ENCODE measurements around the gene EFR3B. TPM values are rescaled to one million over a fixed set of nuclear protein-coding genes. Genes with fewer than 3 reads are reported as not detected.
"Not testable (repeated sequence)": the region's sequence is repeated elsewhere in the genome, so short reads cannot be mapped to it uniquely, and the experiment has no call there.

EFR3B gene
- total and polyA plus RNA-seq, 4 donors, result 0.68 to 6.1 (median 3.6) TPM

- no peak for ATAC-seq (ENCODE audit: insufficient read depth, low FRiP score)
- WGBS, 2 donors, result 81 to 85% methylated on average over 8 of the region's 8 CpGs
These were observed 99.2 kb downstream of the EFR3B start for GRCh38 chr2:25141120-25141519.

GRCh38 chr2:25145803-25146202 lies 103.9 kb downstream of the EFR3B start:
- H3K36me3 ChIP-seq (ENCODE audit: control insufficient read depth in 4 of 4, insufficient read depth in 4 of 4, low read length in 4 of 4), result peaks cover 0 to 4% (median 0%) of the 10 kb centered on the region in 4 donors
- no peaks in the 10 kb centered on the region for H3K27me3 ChIP-seq (ENCODE audit: control insufficient read depth in 3 of 3, insufficient read depth in 3 of 3, low read length in 2 of 3)
- no peaks in the 10 kb centered on the region for H3K9me3 ChIP-seq (ENCODE audit: control insufficient read depth in 4 of 4, insufficient read depth in 3 of 4, low read length in 3 of 4)
- no peak overlapping the region for H3K4me3 ChIP-seq
- no peak for DNase-seq
- H3K9ac ChIP-seq (ENCODE audit: insufficient read depth in 1 of 2, low read length in 2 of 2), result no peak overlapping the region
- no peak for ATAC-seq (ENCODE audit: insufficient read depth, low FRiP score)
- TF ChIP-seq CTCF (IDR thresholded peaks at IDR 0.05; ENCODE audit: control extremely low read depth, extremely low read depth), result no peak
- no peak overlapping the region for H3K27ac ChIP-seq (ENCODE audit: low read depth in 1 of 2, low read length in 1 of 2)
- H3K4me1 ChIP-seq (ENCODE audit: control insufficient read depth in 5 of 5, insufficient read depth in 5 of 5, low read length in 5 of 5), result no peaks in the 10 kb centered on the region
- WGBS, 2 donors, result 74% methylated on average over 6 of the region's 6 CpGs

More at GRCh38 chr2:25141120-25141519, 99.2 kb downstream of the EFR3B start:
- TF ChIP-seq CTCF (IDR thresholded peaks at IDR 0.05; ENCODE audit: control extremely low read depth, extremely low read depth), result no peak
- Histone ChIP-seq H3K9ac (ENCODE audit: insufficient read depth in 1 of 2, low read length in 2 of 2) (no peak overlapping the region), H3K27ac (ENCODE audit: low read depth in 1 of 2, low read length in 1 of 2) (no peak overlapping the region), H3K9me3 (ENCODE audit: control insufficient read depth in 4 of 4, insufficient read depth in 3 of 4, low read length in 3 of 4) (no peaks in the 10 kb centered on the region), H3K4me1 (ENCODE audit: control insufficient read depth in 5 of 5, insufficient read depth in 5 of 5, low read length in 5 of 5) (no peaks in the 10 kb centered on the region), H3K27me3 (ENCODE audit: control insufficient read depth in 3 of 3, insufficient read depth in 3 of 3, low read length in 2 of 3) (no peaks in the 10 kb centered on the region), H3K36me3 (ENCODE audit: control insufficient read depth in 4 of 4, insufficient read depth in 4 of 4, low read length in 4 of 4) (peaks cover 0 to 4% (median 0%) of the 10 kb centered on the region in 4 donors), H3K4me3 (no peak overlapping the region)
- DNase-seq, result no peak

- H3K4me3 ChIP-seq, result no peak overlapping the region
- WGBS, 2 donors, result 94 to 96% methylated on average over 10 of the region's 10 CpGs
- H3K4me1 ChIP-seq (ENCODE audit: control insufficient read depth in 5 of 5, insufficient read depth in 5 of 5, low read length in 5 of 5), result no peaks in the 10 kb centered on the region
- no peak for TF ChIP-seq CTCF (IDR thresholded peaks at IDR 0.05; ENCODE audit: control extremely low read depth, extremely low read depth)
- ATAC-seq (ENCODE audit: insufficient read depth, low FRiP score), result no peak
- peaks cover 0 to 4% (median 0%) of the 10 kb centered on the region in 4 donors for H3K36me3 ChIP-seq (ENCODE audit: control insufficient read depth in 4 of 4, insufficient read depth in 4 of 4, low read length in 4 of 4)
- H3K9ac ChIP-seq (ENCODE audit: insufficient read depth in 1 of 2, low read length in 2 of 2), result no peak overlapping the region
- no peak overlapping the region for H3K27ac ChIP-seq (ENCODE audit: low read depth in 1 of 2, low read length in 1 of 2)
- DNase-seq, result no peak
- H3K27me3 ChIP-seq (ENCODE audit: control insufficient read depth in 3 of 3, insufficient read depth in 3 of 3, low read length in 2 of 3), result no peaks in the 10 kb centered on the region
- no peaks in the 10 kb centered on the region for H3K9me3 ChIP-seq (ENCODE audit: control insufficient read depth in 4 of 4, insufficient read depth in 3 of 4, low read length in 3 of 4)
These were observed 105.0 kb downstream of the EFR3B start for GRCh38 chr2:25146896-25147295.

GRCh38 chr2:25149646-25150045 lies 107.8 kb downstream of the EFR3B start:
- Histone ChIP-seq H3K4me1 (ENCODE audit: control insufficient read depth in 5 of 5, insufficient read depth in 5 of 5, low read length in 5 of 5) (no peaks in the 10 kb centered on the region), H3K27me3 (ENCODE audit: control insufficient read depth in 3 of 3, insufficient read depth in 3 of 3, low read length in 2 of 3) (no peaks in the 10 kb centered on the region), H3K4me3 (no peak overlapping the region), H3K9ac (ENCODE audit: insufficient read depth in 1 of 2, low read length in 2 of 2) (no peak overlapping the region), H3K27ac (ENCODE audit: low read depth in 1 of 2, low read length in 1 of 2) (no peak overlapping the region), H3K36me3 (ENCODE audit: control insufficient read depth in 4 of 4, insufficient read depth in 4 of 4, low read length in 4 of 4) (no peaks in the 10 kb centered on the region), H3K9me3 (ENCODE audit: control insufficient read depth in 4 of 4, insufficient read depth in 3 of 4, low read length in 3 of 4) (no peaks in the 10 kb centered on the region)
- DNase-seq (no peak), ATAC-seq (ENCODE audit: insufficient read depth, low FRiP score) (no peak)
- 93 to 97% methylated on average over 6 of the region's 6 CpGs for WGBS, 2 donors
- no peak for TF ChIP-seq CTCF (IDR thresholded peaks at IDR 0.05; ENCODE audit: control extremely low read depth, extremely low read depth)

- ATAC-seq (ENCODE audit: insufficient read depth, low FRiP score); H3K27ac ChIP-seq (ENCODE audit: low read depth in 1 of 2, low read length in 1 of 2); H3K4me1 ChIP-seq (ENCODE audit: control insufficient read depth in 5 of 5, insufficient read depth in 5 of 5, low read length in 5 of 5); H3K27me3 ChIP-seq (ENCODE audit: control insufficient read depth in 3 of 3, insufficient read depth in 3 of 3, low read length in 2 of 3); H3K36me3 ChIP-seq (ENCODE audit: control insufficient read depth in 4 of 4, insufficient read depth in 4 of 4, low read length in 4 of 4); DNase-seq; H3K4me3 ChIP-seq; H3K9me3 ChIP-seq (ENCODE audit: control insufficient read depth in 4 of 4, insufficient read depth in 3 of 4, low read length in 3 of 4); H3K9ac ChIP-seq (ENCODE audit: insufficient read depth in 1 of 2, low read length in 2 of 2): not testable (repeated sequence)
- 83 to 90% methylated on average over 5 of the region's 5 CpGs for WGBS, 2 donors
These were observed 109.1 kb downstream of the EFR3B start for GRCh38 chr2:25150993-25151392.
